ENCODE measurements around the gene KCNQ1. TPM values are rescaled to one million over a fixed set of nuclear protein-coding genes. Genes with fewer than 3 reads are reported as not detected.

KCNQ1 gene
- total RNA-seq, 2 experiments from 2014 or later, result 8.7 to 9.5 TPM

- CTCF ChIA-PET, result interaction anchor here (1.2 kb wide), 1 partner anchor 18 kb away, joined by 4 read pairs; no protein-coding TSS in a partner anchor
- POLR2A ChIA-PET, result no interaction called here
- peaks cover 41% of the 10 kb centered on the region for H3K27me3 Mint-ChIP-seq
- no peaks in the 10 kb centered on the region for H3K9me3 Mint-ChIP-seq
- H3K4me1 Mint-ChIP-seq (ENCODE audit: low read depth), result peaks cover 5% of the 10 kb centered on the region
- H3K4me3 Mint-ChIP-seq, result no peak overlapping the region
- TF ChIP-seq, protein P1, sequence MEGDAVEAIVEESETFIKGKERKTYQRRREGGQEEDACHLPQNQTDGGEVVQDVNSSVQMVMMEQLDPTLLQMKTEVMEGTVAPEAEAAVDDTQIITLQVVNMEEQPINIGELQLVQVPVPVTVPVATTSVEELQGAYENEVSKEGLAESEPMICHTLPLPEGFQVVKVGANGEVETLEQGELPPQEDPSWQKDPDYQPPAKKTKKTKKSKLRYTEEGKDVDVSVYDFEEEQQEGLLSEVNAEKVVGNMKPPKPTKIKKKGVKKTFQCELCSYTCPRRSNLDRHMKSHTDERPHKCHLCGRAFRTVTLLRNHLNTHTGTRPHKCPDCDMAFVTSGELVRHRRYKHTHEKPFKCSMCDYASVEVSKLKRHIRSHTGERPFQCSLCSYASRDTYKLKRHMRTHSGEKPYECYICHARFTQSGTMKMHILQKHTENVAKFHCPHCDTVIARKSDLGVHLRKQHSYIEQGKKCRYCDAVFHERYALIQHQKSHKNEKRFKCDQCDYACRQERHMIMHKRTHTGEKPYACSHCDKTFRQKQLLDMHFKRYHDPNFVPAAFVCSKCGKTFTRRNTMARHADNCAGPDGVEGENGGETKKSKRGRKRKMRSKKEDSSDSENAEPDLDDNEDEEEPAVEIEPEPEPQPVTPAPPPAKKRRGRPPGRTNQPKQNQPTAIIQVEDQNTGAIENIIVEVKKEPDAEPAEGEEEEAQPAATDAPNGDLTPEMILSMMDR (IDR thresholded peaks at IDR 0.05), result no peak
- DNase-seq (no peak), ATAC-seq (no peak)
- no peak overlapping the region for H3K27ac Mint-ChIP-seq
- intact Hi-C loops (cut with micrococcal nuclease), result no loop called here
- H3K36me3 Mint-ChIP-seq (ENCODE audit: low read depth), result no peaks in the 10 kb centered on the region
Observed at GRCh38 chr11:2869561-2870427, 425.0 kb downstream of the KCNQ1 start.

DNA sequence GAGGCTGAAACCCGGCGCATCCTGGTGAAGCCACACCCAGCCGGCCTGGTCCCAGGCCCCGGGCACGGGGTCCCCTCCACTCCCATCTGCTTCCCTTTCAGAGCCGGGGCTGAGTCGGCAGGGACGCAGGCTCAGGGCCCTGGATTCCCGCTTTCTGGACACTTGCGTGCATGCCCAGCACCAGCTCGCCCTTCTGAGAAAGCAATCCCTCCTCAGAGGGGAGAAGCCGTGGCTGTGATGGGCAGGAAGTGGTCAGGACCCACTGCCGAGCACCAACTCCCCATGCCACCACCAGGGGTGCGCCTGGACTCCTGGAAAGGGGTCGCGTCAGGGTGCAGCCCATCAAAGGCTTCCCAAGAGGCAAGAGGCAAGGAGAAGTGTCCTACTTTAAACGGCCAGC lies 425.7 kb downstream of the KCNQ1 start:
- H3K36me3 Mint-ChIP-seq (ENCODE audit: low read depth), result no peaks in the 10 kb centered on the region
- H3K4me1 Mint-ChIP-seq (ENCODE audit: low read depth), result peaks cover 5% of the 10 kb centered on the region
- no peak overlapping the region for H3K4me3 Mint-ChIP-seq
- H3K27ac Mint-ChIP-seq, result no peak overlapping the region
- TF ChIP-seq, protein P1 (IDR thresholded peaks at IDR 0.05), result no peak
- intact Hi-C loops (cut with micrococcal nuclease), result no loop called here
- ATAC-seq (no peak), DNase-seq (no peak)
- H3K27me3 Mint-ChIP-seq, result peaks cover 39% of the 10 kb centered on the region
- CTCF ChIA-PET, result no interaction called here
- no peaks in the 10 kb centered on the region for H3K9me3 Mint-ChIP-seq
- POLR2A ChIA-PET, result no interaction called here

- no peak for ATAC-seq
- POLR2A ChIA-PET, result no interaction called here
Observed at GRCh38 chr11:2870969-2871680, 426.3 kb downstream of the KCNQ1 start.

DNA sequence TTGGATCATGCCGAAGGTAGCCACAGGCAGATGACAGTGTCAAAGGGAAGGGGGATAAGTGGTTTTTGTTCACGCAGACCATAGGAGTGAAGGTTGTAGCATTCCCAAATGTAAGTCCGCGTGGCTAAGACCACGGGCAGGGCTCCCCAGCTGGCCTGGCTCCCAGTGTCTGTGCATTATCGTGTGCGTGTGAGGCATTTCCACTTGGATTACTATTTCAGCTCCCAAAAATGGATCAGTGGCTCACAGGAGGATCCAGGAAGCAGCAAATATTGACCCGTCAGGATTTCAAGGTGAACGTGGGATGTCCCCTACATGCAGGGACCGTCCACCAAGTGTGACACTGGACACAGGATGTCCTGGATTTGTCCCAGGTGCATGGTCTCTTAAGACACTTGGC lies 430.2 kb downstream of the KCNQ1 start:
- Mint-ChIP-seq H3K27me3 (peaks cover 18% of the 10 kb centered on the region), H3K27ac (no peak overlapping the region), H3K36me3 (ENCODE audit: low read depth) (no peaks in the 10 kb centered on the region), H3K4me3 (no peak overlapping the region), H3K4me1 (ENCODE audit: low read depth) (peaks cover 3% of the 10 kb centered on the region), H3K9me3 (no peaks in the 10 kb centered on the region)
- intact Hi-C loops (cut with micrococcal nuclease), result no loop called here
- TF ChIP-seq, protein P1 (IDR thresholded peaks at IDR 0.05), result no peak
- ATAC-seq (no peak), DNase-seq (no peak)
- CTCF ChIA-PET, result interaction anchor here (0.9 kb wide), 1 partner anchor 11 kb away, joined by 4 read pairs; no protein-coding TSS in a partner anchor
- POLR2A ChIA-PET, result no interaction called here

More at GRCh38 chr11:2870969-2871680, 426.3 kb downstream of the KCNQ1 start:
- TF ChIP-seq, protein P1 (IDR thresholded peaks at IDR 0.05), result no peak
- no peaks in the 10 kb centered on the region for H3K9me3 Mint-ChIP-seq
- no peak overlapping the region for H3K27ac Mint-ChIP-seq
- no peak overlapping the region for H3K4me3 Mint-ChIP-seq
- CTCF ChIA-PET, result no interaction called here
- intact Hi-C loops (cut with micrococcal nuclease), result no loop called here
- H3K36me3 Mint-ChIP-seq (ENCODE audit: low read depth), result no peaks in the 10 kb centered on the region
- DNase-seq, result no peak
- peaks cover 39% of the 10 kb centered on the region for H3K27me3 Mint-ChIP-seq
- H3K4me1 Mint-ChIP-seq (ENCODE audit: low read depth), result peaks cover 5% of the 10 kb centered on the region

GRCh38 chr11:2877474-2877873 lies 432.7 kb downstream of the KCNQ1 start:
- intact Hi-C loops (cut with micrococcal nuclease), result no loop called here
- Mint-ChIP-seq H3K27me3 (peaks cover 2% of the 10 kb centered on the region), H3K4me3 (no peak overlapping the region), H3K9me3 (no peaks in the 10 kb centered on the region), H3K27ac (no peak overlapping the region), H3K4me1 (ENCODE audit: low read depth) (no peaks in the 10 kb centered on the region), H3K36me3 (ENCODE audit: low read depth) (no peaks in the 10 kb centered on the region)
- TF ChIP-seq, protein P1 (IDR thresholded peaks at IDR 0.05), result no peak
- ChIA-PET CTCF (interaction anchor here (1.0 to 3.2 kb wide), 4 partner anchors 8 to 345 kb away, joined by 4 to 19 read pairs (median 6); partner anchors contain the start of gene CDKN1C), POLR2A (no interaction called here)
- DNase-seq (no peak), ATAC-seq (no peak)

All from activated CD8-positive, alpha-beta T cell treated with anti-CD3 and anti-CD28 coated beads for 36 hours (primary cell).